A673 (cell line): ENCODE results near the gene RBPMS2.

Experiments used
- CTCF ChIP-seq: fragments of 300-800, 200-600 bp; sonication (generic); conservative IDR thresholded peaks from 2 replicates; pipeline ENCODE4 v1.5.1; 2017; ENCODE audit warnings: low read depth, mild to moderate bottlenecking, antibody characterized with exemption, low read length, moderate library complexity, mixed read lengths
- EZH2 ChIP-seq: fragments of 200-600 bp; sonication (generic); IDR thresholded peaks from 2 replicates; pipeline ENCODE4 v1.6.1; 2017; ENCODE audit warnings: borderline replicate concordance, low read depth, mild to moderate bottlenecking, mixed read lengths, antibody characterized with exemption, low read length; ENCODE audit not compliant: poor library complexity, severe bottlenecking

- peak; percentile 98 for TF ChIP-seq CTCF
- TF ChIP-seq EZH2: no peak
Measured at GRCh38 chr15:64809649-64810496, 34.5 kb upstream of the RBPMS2 start.
